GM19372 (cell line): Measurements from ENCODE around the gene ELP2.
"Not testable (repeated sequence)": the region's sequence is repeated elsewhere in the genome, so short reads cannot be mapped to it uniquely, and the experiment has no call there.

Experiments
- ATAC-seq: cut with Tn5 transposase; IDR thresholded peaks from one replicate; pipeline ENCODE4 v1.9.1; 2021; ENCODE audit warnings: mild to moderate bottlenecking, low read depth, moderate library complexity; ENCODE audit not compliant: unreplicated experiment

The ELP2 gene

GRCh38 chr18:36129300-36130038 is at the start of gene ELP2, which contains the start of gene SLC39A6:
TSS of gene ELP2 (plus strand) at chr18:36129899. CDS start at chr18:36129934, 35 bp downstream.
TSS of gene SLC39A6 (minus strand) at chr18:36129340. CDS start at chr18:36127007, 2,333 bp downstream.
- peak; percentile 89 for ATAC-seq

GRCh38 chr18:36081118-36081517 is 48.6 kb upstream of the ELP2 start:
- not testable (repeated sequence) for ATAC-seq

- no peak for ATAC-seq
These were observed 46.0 kb upstream of the ELP2 start for GRCh38 chr18:36083729-36084128.

GRCh38 chr18:36085195-36085594 is 44.5 kb upstream of the ELP2 start:
- ATAC-seq = no peak

GRCh38 chr18:36086186-36086585 is 43.5 kb upstream of the ELP2 start:
- ATAC-seq = no peak

- ATAC-seq = no peak
These were observed 41.4 kb upstream of the ELP2 start for GRCh38 chr18:36088256-36088655.

GRCh38 chr18:36089001-36089400 is 40.7 kb upstream of the ELP2 start:
- ATAC-seq = no peak

GRCh38 chr18:36092116-36092515 is 37.6 kb upstream of the ELP2 start:
- ATAC-seq = not testable (repeated sequence)

GRCh38 chr18:36094431-36094830 is 35.3 kb upstream of the ELP2 start:
- no peak for ATAC-seq

GRCh38 chr18:36095936-36096519 is 33.7 kb upstream of the ELP2 start:
- ATAC-seq = no peak

- no peak for ATAC-seq
These were observed 32.7 kb upstream of the ELP2 start for GRCh38 chr18:36096955-36097354.

GRCh38 chr18:36099311-36099710 is 30.4 kb upstream of the ELP2 start:
- no peak for ATAC-seq

- ATAC-seq = no peak
These were observed 27.8 kb upstream of the ELP2 start for GRCh38 chr18:36101943-36102342.

GRCh38 chr18:36104749-36105148 is 24.9 kb upstream of the ELP2 start:
- no peak for ATAC-seq

- ATAC-seq = no peak
These were observed 22.2 kb upstream of the ELP2 start for GRCh38 chr18:36107477-36107876.

- ATAC-seq = no peak
These were observed 21.5 kb upstream of the ELP2 start for GRCh38 chr18:36108196-36108595.

- ATAC-seq = no peak
These were observed 21.1 kb upstream of the ELP2 start for GRCh38 chr18:36108601-36109000.

- no peak for ATAC-seq
These were observed 20.0 kb upstream of the ELP2 start for GRCh38 chr18:36109737-36110136.

- no peak for ATAC-seq
These were observed 17.4 kb upstream of the ELP2 start for GRCh38 chr18:36112302-36112701.

- no peak for ATAC-seq
These were observed 15.4 kb upstream of the ELP2 start for GRCh38 chr18:36114251-36114650.

GRCh38 chr18:36114738-36115137 is 15.0 kb upstream of the ELP2 start:
- ATAC-seq = no peak

GRCh38 chr18:36116771-36117170 is 12.9 kb upstream of the ELP2 start:
- ATAC-seq = not testable (repeated sequence)
